Measurements from ENCODE around the gene CEP72. TPM values are rescaled to one million over a fixed set of nuclear protein-coding genes. Genes with fewer than 3 reads are reported as not detected.

Gene CEP72
- total RNA-seq, 1 donor from 2014 or later = 7.0 TPM

DNA sequence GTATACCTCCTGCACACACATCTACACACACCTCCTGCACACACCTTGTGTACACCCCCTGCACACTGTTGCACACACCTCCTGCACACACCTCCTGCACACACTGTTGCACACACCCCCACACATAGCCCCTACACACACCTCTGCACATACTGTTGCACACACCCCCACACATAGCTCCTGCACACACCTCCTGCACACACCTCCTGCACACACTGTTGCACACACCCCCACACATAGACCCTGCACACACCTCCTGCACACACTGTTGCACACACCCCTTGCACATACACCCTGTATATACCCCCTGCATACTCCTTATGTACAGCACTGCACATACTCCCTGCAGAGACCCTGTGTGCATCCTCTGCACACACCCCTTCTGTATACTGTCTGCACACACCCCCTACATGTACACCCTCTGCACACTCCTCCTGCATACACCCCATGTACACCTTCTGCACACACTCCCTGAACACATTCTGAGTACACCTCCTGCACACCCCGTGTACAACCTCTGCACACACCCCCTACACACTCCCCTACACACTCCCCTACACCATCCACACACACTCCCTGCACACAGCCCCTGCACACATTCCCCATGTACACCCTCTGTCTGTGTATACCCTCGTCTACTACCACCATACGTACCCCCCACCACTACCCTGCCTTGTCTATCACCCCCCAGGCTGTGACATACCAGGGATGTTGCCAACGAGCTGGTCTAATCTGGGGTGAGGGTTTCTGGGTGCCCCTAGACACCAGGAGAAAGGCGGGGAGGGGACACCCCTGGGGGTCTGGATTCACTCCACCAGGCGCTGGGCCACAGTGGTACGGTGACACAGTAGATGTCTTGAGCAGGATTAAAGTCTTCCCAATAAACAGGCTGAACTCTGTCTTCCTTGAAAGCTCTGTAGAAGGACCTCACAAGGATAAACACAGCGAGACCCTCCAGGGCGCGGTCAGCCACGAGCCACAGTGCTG is 1.1 kb upstream of the CEP72 start:
- Mint-ChIP-seq H3K36me3 (ENCODE audit: low read depth, unreplicated experiment) (peaks cover 1% of the 10 kb centered on the region), H3K4me3 (ENCODE audit: unreplicated experiment) (peak overlapping the region; percentile 79), H3K9me3 (ENCODE audit: unreplicated experiment) (peaks cover 3% of the 10 kb centered on the region), H3K4me1 (ENCODE audit: low read depth, unreplicated experiment) (peaks cover 11% of the 10 kb centered on the region), H3K27me3 (ENCODE audit: low read depth, unreplicated experiment) (peaks cover 25% of the 10 kb centered on the region), H3K27ac (ENCODE audit: unreplicated experiment) (no peak overlapping the region)
- H3K4me2 ChIP-seq (ENCODE audit: low read length) = peak overlapping the region; percentile 86
- peaks cover 6% of the 10 kb centered on the region for H3K4me1 ChIP-seq (ENCODE audit: insufficient read depth, low read length)
- H3K4me3 ChIP-seq (ENCODE audit: insufficient read depth, low read depth, low read length) = peak overlapping the region; percentile 65
- no peak overlapping the region for H3K27ac ChIP-seq (ENCODE audit: low read depth, low read length)
- FAIRE-seq (no peak), DNase-seq (ENCODE audit: low read depth) (no peak)
- no peaks in the 10 kb centered on the region for H3K9me3 ChIP-seq (ENCODE audit: insufficient read depth, low read depth, low read length)
- H3K36me3 ChIP-seq (ENCODE audit: insufficient read depth, low read length) = no peaks in the 10 kb centered on the region
- peak overlapping the region; percentile 77 for H3K9ac ChIP-seq (ENCODE audit: low read length)
- H3K79me2 ChIP-seq (ENCODE audit: insufficient read depth, low read length) = peaks cover 36% of the 10 kb centered on the region
- H3K27me3 ChIP-seq (ENCODE audit: insufficient read depth, low read length) = no peaks in the 10 kb centered on the region
- peak overlapping the region; percentile 93 for H2AFZ ChIP-seq (ENCODE audit: low read depth, low read length)
- H4K20me1 ChIP-seq (ENCODE audit: insufficient read depth, low read length) = peaks cover 3% of the 10 kb centered on the region
- TF ChIP-seq, protein P1, sequence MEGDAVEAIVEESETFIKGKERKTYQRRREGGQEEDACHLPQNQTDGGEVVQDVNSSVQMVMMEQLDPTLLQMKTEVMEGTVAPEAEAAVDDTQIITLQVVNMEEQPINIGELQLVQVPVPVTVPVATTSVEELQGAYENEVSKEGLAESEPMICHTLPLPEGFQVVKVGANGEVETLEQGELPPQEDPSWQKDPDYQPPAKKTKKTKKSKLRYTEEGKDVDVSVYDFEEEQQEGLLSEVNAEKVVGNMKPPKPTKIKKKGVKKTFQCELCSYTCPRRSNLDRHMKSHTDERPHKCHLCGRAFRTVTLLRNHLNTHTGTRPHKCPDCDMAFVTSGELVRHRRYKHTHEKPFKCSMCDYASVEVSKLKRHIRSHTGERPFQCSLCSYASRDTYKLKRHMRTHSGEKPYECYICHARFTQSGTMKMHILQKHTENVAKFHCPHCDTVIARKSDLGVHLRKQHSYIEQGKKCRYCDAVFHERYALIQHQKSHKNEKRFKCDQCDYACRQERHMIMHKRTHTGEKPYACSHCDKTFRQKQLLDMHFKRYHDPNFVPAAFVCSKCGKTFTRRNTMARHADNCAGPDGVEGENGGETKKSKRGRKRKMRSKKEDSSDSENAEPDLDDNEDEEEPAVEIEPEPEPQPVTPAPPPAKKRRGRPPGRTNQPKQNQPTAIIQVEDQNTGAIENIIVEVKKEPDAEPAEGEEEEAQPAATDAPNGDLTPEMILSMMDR (IDR thresholded peaks at IDR 0.05; ENCODE audit: insufficient read depth, low read depth, low read length) = no peak
- no peak for TF ChIP-seq EZH2 (IDR thresholded peaks at IDR 0.05; ENCODE audit: insufficient read depth, low read length)

DNA sequence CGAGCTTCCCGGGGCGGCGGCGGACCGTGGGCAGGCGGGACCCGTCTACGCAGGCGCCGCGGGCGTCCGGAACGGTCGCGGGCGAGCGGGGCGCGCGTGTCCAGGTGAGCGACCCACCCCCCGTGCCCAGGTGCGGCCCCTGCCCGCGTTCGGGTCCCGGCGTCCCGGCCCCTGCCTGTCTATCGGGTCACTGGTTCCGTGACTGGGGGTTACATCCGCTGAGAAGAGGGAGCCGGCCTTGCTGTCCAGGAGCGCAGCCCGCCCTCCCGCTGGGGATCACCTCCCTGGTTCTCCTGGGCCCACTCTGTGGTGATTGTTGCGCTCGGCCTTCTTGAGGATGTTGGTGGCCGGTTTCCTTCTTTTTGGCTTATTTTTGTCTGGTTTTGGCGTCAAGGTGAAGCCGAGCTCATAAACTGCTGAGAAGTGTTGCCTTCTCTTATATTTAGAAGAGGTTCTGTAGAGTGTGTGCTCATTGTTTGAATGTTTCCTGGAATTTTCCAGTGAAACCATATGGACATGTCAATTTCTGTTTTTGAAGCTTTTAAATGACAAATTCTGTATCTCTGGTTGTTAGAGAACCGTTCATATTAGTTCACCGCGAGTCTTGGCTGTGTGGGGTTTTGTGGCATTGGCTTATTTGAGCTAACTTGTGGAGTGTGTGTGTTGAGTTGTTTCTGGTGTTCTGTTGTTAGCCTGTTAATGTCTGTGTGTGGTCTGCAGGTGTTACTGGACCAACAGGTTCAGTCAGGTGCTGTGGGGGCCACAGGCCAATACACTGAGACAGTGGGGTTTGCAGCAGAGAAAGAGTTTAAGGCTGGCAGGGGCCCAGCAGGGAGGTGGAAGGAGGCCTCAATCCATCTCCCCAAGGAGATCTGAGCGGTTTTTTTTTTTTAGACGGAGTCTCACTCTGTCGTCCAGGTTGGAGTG is 621 bp downstream of the CEP72 start:
- H3K4me3 Mint-ChIP-seq (ENCODE audit: unreplicated experiment) = peak overlapping the region; percentile 95
- Histone ChIP-seq H3K9me3 (ENCODE audit: insufficient read depth, low read depth, low read length) (no peaks in the 10 kb centered on the region), H2AFZ (ENCODE audit: low read depth, low read length) (peak overlapping the region; percentile 54), H3K27me3 (ENCODE audit: insufficient read depth, low read length) (no peaks in the 10 kb centered on the region), H3K9ac (ENCODE audit: low read length) (peak overlapping the region; percentile 75), H3K27ac (ENCODE audit: low read depth, low read length) (peak overlapping the region; percentile 65), H4K20me1 (ENCODE audit: insufficient read depth, low read length) (peaks cover 7% of the 10 kb centered on the region), H3K4me1 (ENCODE audit: insufficient read depth, low read length) (peaks cover 6% of the 10 kb centered on the region), H3K36me3 (ENCODE audit: insufficient read depth, low read length) (no peaks in the 10 kb centered on the region), H3K4me3 (ENCODE audit: insufficient read depth, low read depth, low read length) (peak overlapping the region; percentile 74), H3K79me2 (ENCODE audit: insufficient read depth, low read length) (peaks cover 53% of the 10 kb centered on the region), H3K4me2 (ENCODE audit: low read length) (peak overlapping the region; percentile 86)
- FAIRE-seq = no peak
- no peak for DNase-seq (ENCODE audit: low read depth)
- H3K27ac Mint-ChIP-seq (ENCODE audit: unreplicated experiment) = peak overlapping the region; percentile 23
- peaks cover under 1% of the 10 kb centered on the region for H3K36me3 Mint-ChIP-seq (ENCODE audit: low read depth, unreplicated experiment)
- H3K27me3 Mint-ChIP-seq (ENCODE audit: low read depth, unreplicated experiment) = peaks cover 15% of the 10 kb centered on the region
- TF ChIP-seq EZH2 (IDR thresholded peaks at IDR 0.05; ENCODE audit: insufficient read depth, low read length) = no peak
- TF ChIP-seq, protein P1 (IDR thresholded peaks at IDR 0.05; ENCODE audit: insufficient read depth, low read depth, low read length) = no peak
- H3K4me1 Mint-ChIP-seq (ENCODE audit: low read depth, unreplicated experiment) = peaks cover 15% of the 10 kb centered on the region
- H3K9me3 Mint-ChIP-seq (ENCODE audit: unreplicated experiment) = peaks cover 3% of the 10 kb centered on the region

All from astrocyte (in vitro differentiated cells and primary cell).